ENCODE results near the gene MED31.
A peak's percentile ranks its signal among the peaks of the same experiment; 100 is the strongest.

Gene MED31

GRCh38 chr17:6681671-6682070, 30.3 kb upstream of the MED31 start:
- no peak overlapping the region for H3K4me3 ChIP-seq (ENCODE audit: low read depth, low read length)
- no peak for DNase-seq (ENCODE audit: low read depth)
- TF ChIP-seq CTCF (IDR thresholded peaks at IDR 0.05; ENCODE audit: low read depth, low read length): no peak

GRCh38 chr17:6681176-6681575, 29.8 kb upstream of the MED31 start:
- DNase-seq (ENCODE audit: low read depth): no peak
- TF ChIP-seq MYC (IDR thresholded peaks at IDR 0.05; ENCODE audit: low read depth, low read length) (no peak), POLR2A (IDR thresholded peaks at IDR 0.05; ENCODE audit: extremely low read depth, insufficient read length) (no peak)
- H3K4me3 ChIP-seq (ENCODE audit: low read depth, low read length): no peak overlapping the region

GRCh38 chr17:6679241-6679640, 27.8 kb upstream of the MED31 start:
- TF ChIP-seq POLR2A (IDR thresholded peaks at IDR 0.05; ENCODE audit: extremely low read depth, insufficient read length) (no peak), MYC (IDR thresholded peaks at IDR 0.05; ENCODE audit: low read depth, low read length) (no peak), MAX (IDR thresholded peaks at IDR 0.05; ENCODE audit: low read depth, low read length) (no peak), CTCF (IDR thresholded peaks at IDR 0.05; ENCODE audit: low read depth, low read length) (no peak)
- DNase-seq (ENCODE audit: low read depth): no peak
- no peak overlapping the region for H3K4me3 ChIP-seq (ENCODE audit: low read depth, low read length)

- TF ChIP-seq MAX (IDR thresholded peaks at IDR 0.05; ENCODE audit: low read depth, low read length) (no peak), POLR2A (IDR thresholded peaks at IDR 0.05; ENCODE audit: extremely low read depth, insufficient read length) (no peak), MYC (IDR thresholded peaks at IDR 0.05; ENCODE audit: low read depth, low read length) (no peak)
- no peak for DNase-seq (ENCODE audit: low read depth)
- H3K4me3 ChIP-seq (ENCODE audit: low read depth, low read length): no peak overlapping the region
These were observed 26.5 kb upstream of the MED31 start for GRCh38 chr17:6677946-6678345.

GRCh38 chr17:6677158-6677831, 25.9 kb upstream of the MED31 start:
- DNase-seq (ENCODE audit: low read depth): peak; percentile 84
- TF ChIP-seq MYC (IDR thresholded peaks at IDR 0.05; ENCODE audit: low read depth, low read length) (peak; percentile 56; the same call in 1 of the 2 replicates), CTCF (IDR thresholded peaks at IDR 0.05; ENCODE audit: low read depth, low read length) (no peak), POLR2A (IDR thresholded peaks at IDR 0.05; ENCODE audit: extremely low read depth, insufficient read length) (no peak), MAX (IDR thresholded peaks at IDR 0.05; ENCODE audit: low read depth, low read length) (peak; percentile 58; the same call in 1 of the 2 replicates)
- no peak overlapping the region for H3K4me3 ChIP-seq (ENCODE audit: low read depth, low read length)

GRCh38 chr17:6676802-6677157, 25.4 kb upstream of the MED31 start:
- TF ChIP-seq POLR2A (IDR thresholded peaks at IDR 0.05; ENCODE audit: extremely low read depth, insufficient read length) (no peak), CTCF (IDR thresholded peaks at IDR 0.05; ENCODE audit: low read depth, low read length) (no peak), MAX (IDR thresholded peaks at IDR 0.05; ENCODE audit: low read depth, low read length) (no peak), MYC (IDR thresholded peaks at IDR 0.05; ENCODE audit: low read depth, low read length) (no peak)
- no peak for DNase-seq (ENCODE audit: low read depth)
- no peak overlapping the region for H3K4me3 ChIP-seq (ENCODE audit: low read depth, low read length)

GRCh38 chr17:6675201-6675825, 23.9 kb upstream of the MED31 start:
- no peak for DNase-seq (ENCODE audit: low read depth)
- TF ChIP-seq POLR2A (IDR thresholded peaks at IDR 0.05; ENCODE audit: extremely low read depth, insufficient read length) (no peak), CTCF (IDR thresholded peaks at IDR 0.05; ENCODE audit: low read depth, low read length) (no peak), MAX (IDR thresholded peaks at IDR 0.05; ENCODE audit: low read depth, low read length) (no peak), MYC (IDR thresholded peaks at IDR 0.05; ENCODE audit: low read depth, low read length) (no peak)
- H3K4me3 ChIP-seq (ENCODE audit: low read depth, low read length): no peak overlapping the region
